22Rv1 (cell line): ENCODE measurements around the gene GOSR1.
"Not testable (repeated sequence)": the region's sequence is repeated elsewhere in the genome, so short reads cannot be mapped to it uniquely, and the experiment has no call there.

ENCODE experiments used
- H3K27ac ChIP-seq: fragments of 450-650 bp; 2 replicates; pipeline ENCODE4 v1.5.1; 2017
- ZFX ChIP-seq: fragments of 450-650 bp; IDR thresholded peaks from 2 replicates; pipeline ENCODE4 v1.6.1; 2017; ENCODE audit warnings: antibody characterized with exemption, borderline replicate concordance
- TF ChIP-seq, protein P1 (sequence below): fragments of 450-650 bp; IDR thresholded peaks from 2 replicates; pipeline ENCODE4 v1.5.1; 2017; ENCODE audit warnings: mild to moderate bottlenecking

GOSR1 gene

DNA sequence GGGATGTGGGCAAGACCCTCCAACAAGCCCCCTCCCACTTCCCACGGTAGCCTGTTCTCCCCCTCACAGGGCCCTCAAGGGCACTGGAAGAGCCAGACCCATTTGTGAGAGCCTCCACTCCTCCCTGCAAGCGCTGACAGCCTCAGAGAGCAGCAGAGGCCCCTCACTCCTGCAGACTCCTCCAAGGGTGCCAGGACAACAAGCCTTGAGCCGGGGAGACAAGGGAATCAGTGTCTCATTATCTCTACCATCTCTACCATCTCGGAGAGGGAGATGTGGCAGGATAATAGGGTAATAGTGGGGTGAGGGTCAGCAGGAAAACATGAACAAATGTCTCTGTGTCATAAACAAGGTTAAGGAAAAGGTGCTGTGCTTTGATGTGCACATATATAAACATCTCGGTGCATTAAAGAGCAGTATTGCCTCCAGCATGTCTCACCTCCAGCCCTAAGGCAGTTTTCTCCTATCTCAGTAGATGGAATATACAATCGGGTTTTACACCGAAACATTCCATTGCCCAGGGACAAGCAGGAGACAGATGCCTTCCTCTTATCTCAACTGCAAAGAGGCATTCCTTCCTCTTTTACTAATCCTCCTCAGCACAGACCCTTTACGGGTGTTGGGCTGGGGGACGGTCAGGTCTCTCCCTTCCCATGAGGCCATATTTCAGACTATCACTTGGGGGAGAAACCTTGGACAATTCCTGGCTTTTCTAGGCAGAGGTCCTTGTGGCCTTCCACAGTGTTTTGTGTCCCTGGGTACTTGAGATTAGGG is 86.1 kb downstream of the GOSR1 start:
- H3K27ac ChIP-seq, result not testable (repeated sequence)

DNA sequence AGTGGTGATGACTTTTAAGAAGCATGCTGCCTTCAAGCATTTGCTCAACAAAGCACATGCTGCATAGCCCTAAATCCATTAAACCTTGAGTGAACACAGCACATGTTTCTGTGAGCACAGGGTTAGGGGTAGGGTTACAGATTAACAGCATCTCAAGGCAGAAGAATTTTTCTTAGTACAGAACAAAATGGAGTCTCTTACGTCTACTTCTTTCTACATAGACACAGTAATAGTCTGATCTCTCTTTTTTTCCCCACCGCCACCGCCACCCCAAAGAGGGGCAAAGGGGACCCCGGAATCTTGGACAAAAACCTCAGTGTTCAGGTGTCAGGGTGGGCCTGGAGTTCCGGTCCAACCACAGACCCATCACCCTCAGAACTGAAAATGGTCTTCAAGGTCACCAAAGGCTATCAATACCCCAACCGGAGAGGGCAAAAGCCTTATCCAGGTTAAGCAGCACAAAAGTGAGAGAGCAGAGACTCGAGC is 86.7 kb downstream of the GOSR1 start:
- H3K27ac ChIP-seq, result not testable (repeated sequence)

DNA sequence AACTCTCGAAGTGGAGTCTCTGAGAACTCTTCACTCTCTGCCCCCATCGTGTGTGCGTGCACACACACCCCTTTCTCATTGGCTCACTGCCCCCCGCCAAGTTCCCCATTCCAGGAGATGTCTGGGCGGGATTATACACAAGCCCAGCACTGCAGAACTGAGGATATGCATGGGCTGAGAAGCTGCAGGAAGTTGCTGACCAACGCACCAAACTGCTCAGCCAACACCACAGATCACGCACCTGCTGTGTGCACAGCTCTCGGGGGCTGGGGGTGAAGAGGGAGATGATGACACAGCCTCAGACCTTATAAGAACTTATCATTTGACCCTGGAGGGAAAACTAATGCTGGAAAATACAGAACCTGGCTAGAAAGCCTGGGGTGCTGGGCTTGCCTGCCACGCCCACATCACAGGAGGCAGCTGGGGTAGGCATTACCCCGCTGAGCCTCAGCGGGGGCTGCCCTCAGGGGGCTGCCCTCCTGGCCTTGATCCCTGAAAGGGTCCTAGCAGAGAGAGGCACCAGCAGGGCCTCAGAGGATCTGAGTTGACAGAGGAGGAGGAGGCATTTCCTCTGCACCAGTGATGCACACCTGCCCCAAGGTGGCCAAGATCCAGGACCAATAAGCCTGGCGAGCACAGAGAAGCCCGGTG is 87.3 kb downstream of the GOSR1 start:
- not testable (repeated sequence) for H3K27ac ChIP-seq

GRCh38 chr17:30565073-30565935 is 88.1 kb downstream of the GOSR1 start:
- H3K27ac ChIP-seq, result no peak overlapping the region
- no peak for TF ChIP-seq ZFX
- TF ChIP-seq, protein P1, sequence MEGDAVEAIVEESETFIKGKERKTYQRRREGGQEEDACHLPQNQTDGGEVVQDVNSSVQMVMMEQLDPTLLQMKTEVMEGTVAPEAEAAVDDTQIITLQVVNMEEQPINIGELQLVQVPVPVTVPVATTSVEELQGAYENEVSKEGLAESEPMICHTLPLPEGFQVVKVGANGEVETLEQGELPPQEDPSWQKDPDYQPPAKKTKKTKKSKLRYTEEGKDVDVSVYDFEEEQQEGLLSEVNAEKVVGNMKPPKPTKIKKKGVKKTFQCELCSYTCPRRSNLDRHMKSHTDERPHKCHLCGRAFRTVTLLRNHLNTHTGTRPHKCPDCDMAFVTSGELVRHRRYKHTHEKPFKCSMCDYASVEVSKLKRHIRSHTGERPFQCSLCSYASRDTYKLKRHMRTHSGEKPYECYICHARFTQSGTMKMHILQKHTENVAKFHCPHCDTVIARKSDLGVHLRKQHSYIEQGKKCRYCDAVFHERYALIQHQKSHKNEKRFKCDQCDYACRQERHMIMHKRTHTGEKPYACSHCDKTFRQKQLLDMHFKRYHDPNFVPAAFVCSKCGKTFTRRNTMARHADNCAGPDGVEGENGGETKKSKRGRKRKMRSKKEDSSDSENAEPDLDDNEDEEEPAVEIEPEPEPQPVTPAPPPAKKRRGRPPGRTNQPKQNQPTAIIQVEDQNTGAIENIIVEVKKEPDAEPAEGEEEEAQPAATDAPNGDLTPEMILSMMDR, result no peak

DNA sequence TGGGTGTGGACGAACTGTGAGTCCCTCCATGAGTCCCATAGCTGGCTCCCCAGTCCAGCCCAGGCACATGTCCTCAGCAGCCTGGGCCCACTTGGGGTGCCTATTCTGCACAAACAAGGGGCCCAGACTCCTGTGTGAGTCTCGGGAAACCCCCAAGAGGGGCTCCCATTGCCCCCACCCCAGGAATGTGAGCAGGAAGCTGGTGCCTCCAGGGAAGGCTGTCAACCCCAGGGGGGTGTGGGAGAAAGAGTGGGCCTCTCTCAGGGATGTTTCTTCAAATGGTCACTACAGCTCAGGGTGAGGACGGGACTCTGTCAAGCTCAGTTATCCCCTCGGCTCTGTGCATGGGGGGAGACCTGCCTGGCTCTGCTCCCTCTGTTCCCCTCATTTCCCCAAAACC is 88.9 kb downstream of the GOSR1 start:
- H3K27ac ChIP-seq, result not testable (repeated sequence)

GRCh38 chr17:30566516-30567225 is 89.5 kb downstream of the GOSR1 start:
- not testable (repeated sequence) for H3K27ac ChIP-seq

GRCh38 chr17:30567231-30568116 is 90.3 kb downstream of the GOSR1 start:
- no peak overlapping the region for H3K27ac ChIP-seq
- TF ChIP-seq ZFX, result no peak
- TF ChIP-seq, protein P1, result no peak

DNA sequence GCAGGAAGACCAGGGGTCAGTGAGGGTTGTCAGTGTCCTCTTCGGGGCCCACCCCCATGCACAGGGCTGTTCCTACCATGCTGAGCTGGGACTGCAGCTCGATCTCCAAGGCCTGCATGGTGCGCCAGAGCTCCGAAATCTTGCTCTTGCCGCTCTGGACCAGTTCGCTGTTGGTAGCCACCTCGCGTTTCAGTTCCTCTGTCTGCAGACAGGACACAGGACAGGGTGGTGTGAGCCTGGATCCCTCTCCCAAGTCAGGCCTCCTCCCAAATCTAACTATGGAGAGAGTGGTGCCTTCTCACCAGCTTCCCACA is 90.9 kb downstream of the GOSR1 start:
- H3K27ac ChIP-seq, result no peak overlapping the region
- TF ChIP-seq, protein P1, result no peak
- TF ChIP-seq ZFX, result no peak

GRCh38 chr17:30569531-30570175 is 92.4 kb downstream of the GOSR1 start:
- not testable (repeated sequence) for H3K27ac ChIP-seq
